GM19240 (cell line): ENCODE measurements around the gene PGF.

Experiments
- DNase-seq: peaks from one replicate; pipeline ENCODE4 v3.0.0; 2011; ENCODE audit warnings: low spot score; ENCODE audit not compliant: insufficient read length

Gene PGF

GRCh38 chr14:74978416-74978947 is 23.1 kb upstream of the PGF start:
- no peak for DNase-seq

GRCh38 chr14:74977901-74978385 is 22.5 kb upstream of the PGF start:
- DNase-seq = no peak

GRCh38 chr14:74977164-74977900 is 21.9 kb upstream of the PGF start:
- no peak for DNase-seq

GRCh38 chr14:74976264-74977113 is 21.1 kb upstream of the PGF start:
- DNase-seq = no peak

GRCh38 chr14:74975059-74975810 is 19.8 kb upstream of the PGF start:
- no peak for DNase-seq

GRCh38 chr14:74974364-74975058 is 19.1 kb upstream of the PGF start:
- DNase-seq = no peak

- DNase-seq = no peak
Observed at GRCh38 chr14:74973905-74974363, 18.5 kb upstream of the PGF start.

GRCh38 chr14:74973003-74973653 is 17.7 kb upstream of the PGF start:
- DNase-seq = no peak

- no peak for DNase-seq
Observed at GRCh38 chr14:74968811-74969210, 13.4 kb upstream of the PGF start.

- no peak for DNase-seq
Observed at GRCh38 chr14:74965486-74966153, 10.2 kb upstream of the PGF start.

- DNase-seq = no peak
Observed at GRCh38 chr14:74964787-74965485, 9.5 kb upstream of the PGF start.

GRCh38 chr14:74963705-74964271 is 8.4 kb upstream of the PGF start:
- no peak for DNase-seq

- DNase-seq = no peak
Observed at GRCh38 chr14:74963178-74963704, 7.8 kb upstream of the PGF start.

- no peak for DNase-seq
Observed at GRCh38 chr14:74962493-74962892, 7.1 kb upstream of the PGF start.

GRCh38 chr14:74962046-74962445 is 6.6 kb upstream of the PGF start:
- DNase-seq = no peak

- no peak for DNase-seq
Observed at GRCh38 chr14:74961238-74961911, 6.0 kb upstream of the PGF start.

GRCh38 chr14:74960736-74961135 is 5.3 kb upstream of the PGF start:
- no peak for DNase-seq

GRCh38 chr14:74959596-74960180 is 4.3 kb upstream of the PGF start:
- no peak for DNase-seq
